Amygdala (tissue), 56 donors: ENCODE results near the gene SCTR.

ENCODE experiments used
- DNase-seq, 56 donors: peaks; one replicate each; lab custom pipeline; 2025; lab: John Stamatoyannopoulos, UW

Gene SCTR

GRCh38 chr2:119525614-119526013, 1.3 kb upstream of the SCTR start:
- no peak for DNase-seq

GRCh38 chr2:119523383-119523951, 816 bp downstream of the SCTR start:
- no peak for DNase-seq

- no peak for DNase-seq
Measured at GRCh38 chr2:119522671-119523070, 1.6 kb downstream of the SCTR start.

GRCh38 chr2:119521433-119522050, 2.7 kb downstream of the SCTR start:
- no peak for DNase-seq

GRCh38 chr2:119520696-119521432, 3.4 kb downstream of the SCTR start:
- DNase-seq = no peak

GRCh38 chr2:119519057-119519408, 5.2 kb downstream of the SCTR start:
- DNase-seq = no peak

- no peak for DNase-seq
Measured at GRCh38 chr2:119518401-119519056, 5.8 kb downstream of the SCTR start.

- peak in 6 of 56 donors; percentile 3 to 24 (median 4) for DNase-seq
Measured at GRCh38 chr2:119517433-119517832, 6.8 kb downstream of the SCTR start.

- no peak for DNase-seq
Measured at GRCh38 chr2:119516121-119516520, 8.2 kb downstream of the SCTR start.

- no peak for DNase-seq
Measured at GRCh38 chr2:119513832-119514231, 10.5 kb downstream of the SCTR start.

GRCh38 chr2:119512946-119513345, 11.3 kb downstream of the SCTR start:
- no peak for DNase-seq

- DNase-seq = no peak
Measured at GRCh38 chr2:119511989-119512388, 12.3 kb downstream of the SCTR start.

- DNase-seq = no peak
Measured at GRCh38 chr2:119508756-119509155, 15.5 kb downstream of the SCTR start.

- DNase-seq = no peak
Measured at GRCh38 chr2:119496682-119497081, 27.6 kb downstream of the SCTR start.

- no peak for DNase-seq
Measured at GRCh38 chr2:119495948-119496347, 28.3 kb downstream of the SCTR start.

- DNase-seq = no peak
Measured at GRCh38 chr2:119494163-119494790, 30.0 kb downstream of the SCTR start.

GRCh38 chr2:119491776-119492525, 32.3 kb downstream of the SCTR start:
- DNase-seq = no peak

GRCh38 chr2:119490653-119491195, 33.6 kb downstream of the SCTR start:
- no peak for DNase-seq

GRCh38 chr2:119490106-119490505, 34.2 kb downstream of the SCTR start:
- DNase-seq = no peak
